OCI-LY7 (cell line): ENCODE data around the gene YTHDC1. TPM values are rescaled to one million over a fixed set of nuclear protein-coding genes. Genes with fewer than 3 reads are reported as not detected.

Source experiments
- BruUV-seq: library from RNA; stranded (reverse); fragments of 400-500 nt; replicated peaks from 2 replicates; lab custom pipeline; 2021; lab: Mats Ljungman, UMichigan
- CTCF ChIA-PET: fragments of 300-600 bp; sonication (Branson Sonifier 250); formaldehyde crosslinking; loops from one replicate; lab custom pipeline; 2022; ENCODE audit warnings: antibody characterized with exemption; ENCODE audit not compliant: unreplicated experiment; lab: Charles Lee
- POLR2A ChIA-PET: fragments of 300-600 bp; sonication (Branson Sonifier 250); formaldehyde crosslinking; loops from one replicate; lab custom pipeline; 2022; ENCODE audit warnings: antibody characterized with exemption; lab: Charles Lee
- DNase-seq: peaks from one replicate; pipeline ENCODE4 v3.0.0-alpha.2; 2015; ENCODE audit warnings: low spot score
- H2AFZ ChIP-seq: fragments of 200-600 bp; sonication (generic), shearing (Covaris generic); 2 replicates; pipeline ENCODE4 v1.6.1; 2014; ENCODE audit warnings: mild to moderate bottlenecking, antibody characterized with exemption, low read length, moderate library complexity
- H3K27ac ChIP-seq: fragments of 200-600 bp; sonication (generic); 2 replicates; pipeline ENCODE4 v1.5.1; 2014; ENCODE audit warnings: mixed run types, low read depth, mild to moderate bottlenecking, moderate library complexity, low read length, inconsistent platforms; ENCODE audit not compliant: poor library complexity, severe bottlenecking
- H3K36me3 ChIP-seq: fragments of 200-600 bp; sonication (generic); 2 replicates; pipeline ENCODE4 v1.6.1; 2014; ENCODE audit warnings: mild to moderate bottlenecking, antibody characterized with exemption, low read length, moderate library complexity, mixed read lengths; ENCODE audit not compliant: insufficient read depth
- H3K4me1 ChIP-seq: fragments of 200-600 bp; sonication (generic); 2 replicates; pipeline ENCODE4 v1.5.1; 2014; ENCODE audit warnings: mild to moderate bottlenecking, low read length; ENCODE audit not compliant: insufficient read depth, poor library complexity, severe bottlenecking
- H3K4me2 ChIP-seq: fragments of 200-600 bp; sonication (generic); 2 replicates; pipeline ENCODE4 v1.6.1; 2014; ENCODE audit warnings: mild to moderate bottlenecking, low read length
- H3K4me3 ChIP-seq: fragments of 200-600 bp; sonication (generic); 2 replicates; pipeline ENCODE4 v1.5.1; 2014; ENCODE audit warnings: mild to moderate bottlenecking, low read depth, low read length; ENCODE audit not compliant: poor library complexity, severe bottlenecking
- H3K79me2 ChIP-seq: fragments of 200-600 bp; sonication (generic); 2 replicates; pipeline ENCODE4 v1.6.1; 2016; ENCODE audit warnings: low read depth, mild to moderate bottlenecking, low read length, moderate library complexity, mixed read lengths; ENCODE audit not compliant: insufficient read depth
- H3K9me2 ChIP-seq: fragments of 200-600 bp; sonication (generic); 2 replicates; pipeline ENCODE4 v1.6.1; 2016; ENCODE audit warnings: mild to moderate bottlenecking, low read length, mixed read lengths; ENCODE audit not compliant: insufficient read depth
- H3K9me3 ChIP-seq: fragments of 200-600 bp; sonication (generic); 2 replicates; pipeline ENCODE4 v1.6.1; 2014; ENCODE audit warnings: mild to moderate bottlenecking, mixed run types, low read length, mixed read lengths
- H4K20me1 ChIP-seq: fragments of 200-600 bp; sonication (generic); 2 replicates; pipeline ENCODE4 v1.6.1; 2014; ENCODE audit warnings: mild to moderate bottlenecking, antibody characterized with exemption, low read length, moderate library complexity, mixed read lengths; ENCODE audit not compliant: insufficient read depth
- EZH2phosphoT487 ChIP-seq: fragments of 200-600 bp; sonication (generic); IDR thresholded peaks from 2 replicates; pipeline ENCODE4 v1.6.1; 2018; ENCODE audit warnings: low read depth, borderline replicate concordance, mild to moderate bottlenecking, mixed run types, antibody characterized with exemption, low read length, moderate library complexity, mixed read lengths
- intact Hi-C: fragments of 100-400 bp; cut with micrococcal nuclease; formaldehyde crosslinking; loops from one replicate; pipeline ENCODE4 v1.10.0; 2022; ENCODE audit not compliant: unreplicated experiment
- total RNA-seq, 2 experiments: library from RNA; depleted of rRNA in 1 of 2; stranded (reverse); fragments of >200 nt in 1 of 2; shearing (Covaris generic) in 1 of 2; gene quantifications; 2 replicates each; pipeline ENCODE4 v1.2.3, GENCODE V29; 2014 to 2022
- TF ChIP-seq, protein P1 (sequence below): fragments of 200-600 bp; sonication (generic); conservative IDR thresholded peaks from 2 replicates; pipeline ENCODE4 v1.5.1; 2014; ENCODE audit warnings: mild to moderate bottlenecking, antibody characterized with exemption, low read length, moderate library complexity, mixed read lengths

Gene YTHDC1
- total RNA-seq, 2 experiments from 2014 or later: 65.3 to 93.0 TPM

DNA sequence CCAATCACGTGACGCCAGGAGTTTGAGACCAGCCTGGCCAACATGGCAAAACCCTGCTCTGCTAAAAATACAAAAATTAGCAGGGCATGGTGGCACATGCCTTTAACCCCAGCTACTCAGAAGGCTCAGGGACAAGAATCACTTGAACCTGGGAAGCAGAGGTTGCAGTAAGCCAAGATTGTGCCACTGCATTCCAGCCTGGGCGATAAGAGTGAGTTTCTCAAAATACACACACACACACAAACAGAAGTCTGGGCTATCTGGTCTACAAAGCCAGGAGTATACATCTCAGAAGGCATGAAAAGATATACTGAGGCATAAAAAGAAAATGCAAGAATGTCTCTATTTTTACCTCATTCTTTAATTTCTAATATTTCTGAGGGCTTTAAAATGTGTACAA, 11.3 kb downstream of the YTHDC1 start:
- H3K4me1 ChIP-seq: peaks cover 7% of the 10 kb centered on the region
- peaks cover 97% of the 10 kb centered on the region for H3K79me2 ChIP-seq
- TF ChIP-seq, protein P1, sequence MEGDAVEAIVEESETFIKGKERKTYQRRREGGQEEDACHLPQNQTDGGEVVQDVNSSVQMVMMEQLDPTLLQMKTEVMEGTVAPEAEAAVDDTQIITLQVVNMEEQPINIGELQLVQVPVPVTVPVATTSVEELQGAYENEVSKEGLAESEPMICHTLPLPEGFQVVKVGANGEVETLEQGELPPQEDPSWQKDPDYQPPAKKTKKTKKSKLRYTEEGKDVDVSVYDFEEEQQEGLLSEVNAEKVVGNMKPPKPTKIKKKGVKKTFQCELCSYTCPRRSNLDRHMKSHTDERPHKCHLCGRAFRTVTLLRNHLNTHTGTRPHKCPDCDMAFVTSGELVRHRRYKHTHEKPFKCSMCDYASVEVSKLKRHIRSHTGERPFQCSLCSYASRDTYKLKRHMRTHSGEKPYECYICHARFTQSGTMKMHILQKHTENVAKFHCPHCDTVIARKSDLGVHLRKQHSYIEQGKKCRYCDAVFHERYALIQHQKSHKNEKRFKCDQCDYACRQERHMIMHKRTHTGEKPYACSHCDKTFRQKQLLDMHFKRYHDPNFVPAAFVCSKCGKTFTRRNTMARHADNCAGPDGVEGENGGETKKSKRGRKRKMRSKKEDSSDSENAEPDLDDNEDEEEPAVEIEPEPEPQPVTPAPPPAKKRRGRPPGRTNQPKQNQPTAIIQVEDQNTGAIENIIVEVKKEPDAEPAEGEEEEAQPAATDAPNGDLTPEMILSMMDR: no peak
- no peak for TF ChIP-seq EZH2phosphoT487
- H3K27ac ChIP-seq: no peak overlapping the region
- peaks cover 53% of the 10 kb centered on the region for H3K36me3 ChIP-seq
- no peak overlapping the region for H2AFZ ChIP-seq
- intact Hi-C loops: no loop called here
- no peak for DNase-seq
- H3K9me2 ChIP-seq: no peaks in the 10 kb centered on the region
- no TSS peak for BruUV-seq
- H3K4me2 ChIP-seq: no peak overlapping the region
- H3K4me3 ChIP-seq: no peak overlapping the region
- CTCF ChIA-PET: no interaction called here
- POLR2A ChIA-PET: interaction anchor here (1.0 kb wide), 1 partner anchor 12 kb away, joined by 3 read pairs; no protein-coding TSS in a partner anchor
- peaks cover 37% of the 10 kb centered on the region for H4K20me1 ChIP-seq
- H3K9me3 ChIP-seq: no peaks in the 10 kb centered on the region

DNA sequence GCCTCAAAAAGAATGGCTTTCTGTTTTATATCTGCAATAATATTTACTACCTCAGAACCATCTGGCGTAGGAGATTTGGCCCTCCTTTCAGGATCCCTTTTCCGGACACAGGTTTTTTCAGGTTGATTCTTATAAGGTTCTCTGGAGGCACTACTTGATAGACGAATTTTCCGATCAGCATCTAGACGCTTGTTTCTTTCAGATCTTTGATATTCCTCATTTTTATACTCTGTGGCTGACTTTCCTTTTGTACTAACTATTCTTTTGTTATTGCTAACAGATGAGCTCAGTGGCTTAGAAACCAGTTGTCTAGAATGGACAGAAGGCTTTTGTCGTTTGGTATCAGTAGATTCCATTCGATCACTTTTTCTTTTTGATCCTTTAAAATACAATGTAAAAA, 12.4 kb downstream of the YTHDC1 start:
- Histone ChIP-seq H3K9me3 (no peaks in the 10 kb centered on the region), H3K9me2 (no peaks in the 10 kb centered on the region), H4K20me1 (peaks cover 32% of the 10 kb centered on the region), H3K4me1 (peaks cover 7% of the 10 kb centered on the region), H3K79me2 (peaks cover 95% of the 10 kb centered on the region), H3K36me3 (peaks cover 64% of the 10 kb centered on the region), H3K4me2 (no peak overlapping the region), H3K27ac (no peak overlapping the region), H2AFZ (no peak overlapping the region), H3K4me3 (no peak overlapping the region)
- TSS peak; percentile 65 for BruUV-seq
- POLR2A ChIA-PET: interaction anchor here (1.6 kb wide), 1 partner anchor 10 kb away, joined by 6 read pairs; no protein-coding TSS in a partner anchor
- CTCF ChIA-PET: no interaction called here
- no peak for TF ChIP-seq EZH2phosphoT487
- TF ChIP-seq, protein P1: no peak
- no peak for DNase-seq
- intact Hi-C loops: no loop called here

DNA sequence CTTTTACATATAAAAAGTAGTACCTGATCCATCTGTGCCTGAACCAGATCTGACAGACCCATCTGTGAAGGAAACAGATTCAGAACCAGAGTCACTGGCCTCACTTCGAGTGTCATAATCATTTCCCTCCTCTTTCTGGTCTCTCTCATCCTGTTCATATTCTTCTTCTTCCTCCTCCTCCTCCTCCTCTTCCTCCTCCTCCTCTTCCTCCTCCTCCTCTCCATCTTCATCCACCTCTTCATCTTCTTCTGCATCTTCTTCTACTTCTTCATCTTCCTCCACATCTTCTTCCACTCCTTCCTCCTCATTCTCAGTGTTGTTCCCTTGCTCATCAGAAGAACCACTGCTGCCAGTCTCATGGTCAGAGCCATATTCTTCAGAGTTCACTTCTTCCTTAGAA, 12.9 kb downstream of the YTHDC1 start:
- Histone ChIP-seq H3K9me2 (no peaks in the 10 kb centered on the region), H3K4me1 (peaks cover 7% of the 10 kb centered on the region), H3K79me2 (peaks cover 89% of the 10 kb centered on the region), H3K4me3 (no peak overlapping the region), H3K9me3 (no peaks in the 10 kb centered on the region), H3K27ac (no peak overlapping the region), H4K20me1 (peaks cover 27% of the 10 kb centered on the region), H3K36me3 (peaks cover 64% of the 10 kb centered on the region), H2AFZ (no peak overlapping the region), H3K4me2 (no peak overlapping the region)
- CTCF ChIA-PET: no interaction called here
- TF ChIP-seq EZH2phosphoT487: no peak
- BruUV-seq: no TSS peak
- intact Hi-C loops: no loop called here
- DNase-seq: no peak
- POLR2A ChIA-PET: interaction anchor here (0.7 to 1.6 kb wide), 2 partner anchors 10 to 151 kb away, joined by 3 to 6 read pairs; no protein-coding TSS in a partner anchor
